GM19035 (cell line): ENCODE results near the gene ITGA11.

Experiments used
- ATAC-seq: cut with Tn5 transposase; IDR thresholded peaks from one replicate; pipeline ENCODE4 v1.9.1; 2021; ENCODE audit not compliant: unreplicated experiment

ITGA11 gene

GRCh38 chr15:68447209-68447608 lies 15.2 kb upstream of the ITGA11 start:
- ATAC-seq = no peak

GRCh38 chr15:68445351-68445750 lies 13.4 kb upstream of the ITGA11 start:
- ATAC-seq = no peak

DNA sequence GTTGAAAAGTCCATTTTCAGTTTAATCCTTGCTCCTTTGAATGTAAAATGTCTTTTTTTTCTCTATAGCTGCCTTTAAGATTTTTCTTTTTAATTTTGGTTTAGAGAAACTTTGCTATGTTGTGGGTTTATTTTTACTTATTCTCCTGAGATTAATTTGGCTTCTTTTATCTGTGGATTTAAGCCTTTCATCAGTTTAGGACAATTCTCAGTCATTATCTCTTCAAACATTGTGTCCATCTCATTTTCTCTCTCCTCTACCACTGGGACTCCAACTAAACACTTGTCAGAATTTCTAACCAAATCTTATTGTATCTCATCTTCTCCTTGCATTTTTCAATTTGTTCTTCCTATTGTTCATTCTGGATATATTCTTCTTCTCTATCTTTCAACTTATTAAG lies 12.4 kb upstream of the ITGA11 start:
- no peak for ATAC-seq

DNA sequence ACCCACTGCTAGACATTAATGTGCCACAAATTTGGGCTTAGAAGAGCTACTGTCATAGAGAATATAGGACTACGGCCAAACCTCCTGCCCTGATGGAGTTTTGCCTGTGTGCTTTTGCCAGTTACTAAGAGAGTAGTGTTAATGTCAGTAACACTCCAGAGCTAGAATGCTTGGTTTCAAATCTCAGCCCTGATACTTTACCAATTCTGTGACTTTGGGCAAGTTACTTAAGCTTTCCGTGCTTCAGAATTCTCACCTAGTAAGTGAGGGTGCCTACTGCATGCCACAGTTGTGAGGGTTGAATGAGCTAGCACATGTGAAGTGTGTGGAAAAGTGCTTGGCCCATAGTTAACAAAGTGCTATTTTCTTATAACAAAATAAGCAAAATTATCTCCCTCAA lies 10.9 kb upstream of the ITGA11 start:
- ATAC-seq = no peak

GRCh38 chr15:68442041-68442440 lies 10.1 kb upstream of the ITGA11 start:
- ATAC-seq = no peak

GRCh38 chr15:68441045-68441743 lies 9.2 kb upstream of the ITGA11 start:
- no peak for ATAC-seq

- no peak for ATAC-seq
Measured at GRCh38 chr15:68440136-68440535, 8.2 kb upstream of the ITGA11 start.

DNA sequence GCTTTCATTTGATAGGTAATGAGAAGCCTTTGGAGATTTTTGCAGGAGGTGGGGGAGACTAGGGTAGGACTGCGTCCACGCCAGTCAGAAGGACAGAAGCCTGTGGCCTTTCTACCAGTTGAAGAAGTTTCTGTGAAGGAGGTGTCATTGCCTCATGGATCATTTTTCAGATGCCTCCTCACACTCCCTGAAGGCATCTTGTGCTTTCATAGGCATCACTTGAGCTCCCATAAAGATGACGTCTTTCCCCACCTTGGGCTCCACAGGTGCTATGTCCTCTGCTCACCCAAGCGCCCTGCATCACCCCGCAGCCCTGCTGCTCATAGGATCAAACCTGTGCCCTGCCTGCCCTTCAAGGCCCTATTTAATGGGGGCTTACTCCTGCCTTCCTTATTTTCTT lies 7.5 kb upstream of the ITGA11 start:
- ATAC-seq = no peak

- ATAC-seq = no peak
Measured at GRCh38 chr15:68436680-68437079, 4.7 kb upstream of the ITGA11 start.

DNA sequence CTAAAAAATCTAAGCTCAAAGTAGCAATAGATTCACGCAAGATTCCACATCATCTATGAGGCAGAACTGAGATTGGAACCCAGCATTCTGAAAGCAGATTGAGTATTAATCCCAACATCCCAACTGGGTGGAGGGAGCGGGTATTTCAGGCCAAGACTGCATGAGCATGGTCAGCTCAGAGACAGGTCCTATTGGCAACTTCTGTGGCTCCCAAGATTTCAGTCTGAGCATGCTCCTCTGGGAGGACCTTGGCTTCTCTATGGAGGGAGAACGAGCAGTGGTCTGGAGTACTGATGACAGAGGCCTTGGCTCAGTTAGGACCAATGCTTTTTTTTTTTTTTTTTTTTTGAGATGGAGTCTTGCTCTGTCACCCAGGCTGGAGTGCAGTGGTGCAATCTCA lies 4.0 kb upstream of the ITGA11 start:
- no peak for ATAC-seq

- no peak for ATAC-seq
Measured at GRCh38 chr15:68434021-68434420, 2.1 kb upstream of the ITGA11 start.

DNA sequence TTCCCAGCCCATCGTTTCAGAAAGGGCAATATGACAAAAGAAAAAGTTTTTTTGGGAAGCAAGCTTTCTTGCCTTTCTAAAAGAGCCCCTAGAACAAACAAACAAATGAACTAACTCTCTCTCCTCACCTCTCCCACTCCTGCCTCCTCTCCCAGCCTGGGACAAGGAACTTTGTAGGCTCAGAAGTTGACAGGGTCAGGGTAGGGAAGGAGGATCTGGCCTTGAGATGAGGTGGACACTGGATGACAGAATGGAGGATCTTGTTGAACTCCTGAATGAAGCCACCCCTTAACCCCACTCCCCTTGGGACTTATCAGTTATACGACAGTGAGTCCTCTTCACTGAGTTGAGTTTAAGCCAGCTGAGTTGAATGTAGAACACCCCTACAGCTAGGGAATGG lies 1.6 kb upstream of the ITGA11 start:
- ATAC-seq = no peak

- ATAC-seq = no peak
Measured at GRCh38 chr15:68432441-68433064, 590 bp upstream of the ITGA11 start.

- ATAC-seq = no peak
Measured at GRCh38 chr15:68431037-68431791, 749 bp downstream of the ITGA11 start.

DNA sequence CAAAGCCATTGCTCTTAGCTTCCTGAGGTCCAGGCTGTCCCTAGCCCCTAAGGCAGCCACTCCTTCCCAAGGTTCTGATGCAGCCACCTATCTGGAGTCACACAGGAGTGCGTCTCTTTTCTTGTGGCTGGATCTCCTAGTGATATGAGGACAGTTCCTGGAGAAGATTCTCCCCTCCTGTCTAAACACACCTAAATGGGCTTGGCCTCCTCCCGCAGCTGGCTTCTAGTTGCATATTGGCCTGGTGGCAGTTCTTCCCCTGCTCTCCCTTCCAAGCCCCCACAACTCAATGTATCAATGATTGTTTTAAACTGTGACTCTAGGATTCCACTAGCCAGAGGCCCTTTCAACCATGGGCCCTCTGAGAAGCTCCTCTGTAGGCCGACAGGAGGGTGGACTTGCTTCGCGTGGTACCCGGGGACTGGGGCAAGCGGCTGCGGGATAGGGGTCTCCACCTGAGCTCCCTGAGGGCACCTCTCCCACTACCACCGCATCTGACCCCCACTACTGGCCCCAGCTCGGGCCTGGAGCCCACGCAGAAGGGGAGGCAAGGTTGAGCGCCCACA lies 1.4 kb downstream of the ITGA11 start:
- no peak for ATAC-seq

GRCh38 chr15:68429691-68430470 lies 2.1 kb downstream of the ITGA11 start:
- no peak for ATAC-seq

- no peak for ATAC-seq
Measured at GRCh38 chr15:68428431-68428940, 3.5 kb downstream of the ITGA11 start.

DNA sequence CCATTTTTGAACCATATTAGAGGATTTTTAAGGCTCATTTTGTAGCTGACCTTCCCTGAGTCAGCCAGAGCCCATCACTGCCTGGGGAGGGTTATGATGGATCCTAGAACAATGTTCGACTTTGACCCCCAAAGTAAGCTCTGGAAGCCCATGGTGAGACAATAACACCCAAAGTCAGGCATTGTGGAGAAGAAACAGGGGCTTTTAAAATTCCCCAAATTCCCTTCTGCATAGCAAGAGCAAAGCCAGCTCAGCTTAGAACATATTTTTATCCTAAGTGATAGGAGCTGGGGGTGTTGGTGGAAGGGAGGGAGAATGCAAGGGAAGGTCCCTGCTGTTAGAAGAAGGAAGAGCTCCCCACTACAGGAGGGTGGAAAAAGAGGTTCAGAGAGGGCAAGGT lies 4.0 kb downstream of the ITGA11 start:
- no peak for ATAC-seq

DNA sequence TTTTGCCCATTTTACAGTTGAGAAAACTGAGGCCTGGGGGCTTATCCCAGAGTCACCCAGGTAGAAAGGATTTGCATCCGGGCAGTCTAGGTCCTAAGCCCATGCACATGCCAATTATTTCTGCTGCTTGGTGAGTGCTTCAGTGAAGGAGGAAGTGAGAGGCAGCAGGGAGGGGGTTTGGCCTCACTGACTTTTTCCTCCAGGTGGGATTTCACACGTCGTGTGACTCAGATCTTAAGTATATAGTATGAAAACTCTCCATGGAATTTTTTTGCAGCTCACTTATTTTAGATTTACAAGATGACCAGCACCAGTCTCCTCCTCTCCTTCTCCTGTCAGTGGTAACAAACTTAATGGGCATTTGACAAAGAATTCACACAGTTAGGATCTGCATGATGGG lies 4.6 kb downstream of the ITGA11 start:
- ATAC-seq = no peak

DNA sequence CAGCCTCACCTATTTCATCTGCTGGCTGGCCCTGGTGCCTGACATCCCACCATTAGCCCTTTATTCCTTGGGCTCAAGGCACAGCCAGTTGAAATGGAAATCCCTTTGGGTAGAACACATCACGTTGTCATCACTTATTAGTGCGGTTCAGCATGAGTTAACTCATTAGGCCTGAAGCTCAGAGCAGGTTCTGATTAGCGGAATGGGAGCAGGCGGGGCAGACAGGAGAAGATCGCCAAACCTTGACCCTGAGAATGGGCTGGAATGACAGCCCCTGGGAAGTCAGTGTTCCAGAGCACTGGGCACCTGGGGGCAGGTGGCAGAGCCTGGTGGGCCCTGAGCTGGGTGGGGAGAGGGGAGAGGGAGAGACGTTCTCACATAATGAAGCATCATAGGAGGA lies 5.8 kb downstream of the ITGA11 start:
- no peak for ATAC-seq
